ENCODE data around the gene LRRC26.

Gene LRRC26

DNA sequence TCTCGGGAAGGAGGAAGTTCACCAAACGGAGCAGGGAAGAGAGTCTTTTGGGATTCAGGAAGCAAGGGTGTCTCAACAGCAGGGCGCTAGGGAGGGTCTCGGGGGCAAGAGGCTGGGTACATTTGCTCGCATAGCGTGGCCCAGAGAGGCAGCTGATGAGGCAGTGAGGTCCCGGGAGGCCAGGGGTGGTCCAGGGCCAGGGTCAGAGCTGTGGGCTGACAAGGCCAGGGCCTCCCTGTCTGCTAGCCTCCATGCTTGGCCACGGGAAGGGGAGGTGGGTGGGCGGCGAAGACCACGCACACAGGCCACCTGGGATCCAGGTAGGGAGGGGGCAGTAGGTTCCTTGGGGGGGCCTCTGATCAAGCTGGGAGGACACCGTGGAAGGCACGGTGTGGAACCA, 41.7 kb upstream of the LRRC26 start:
- Histone ChIP-seq H3K27me3 (ENCODE audit: insufficient read depth, low read length) (no peaks in the 10 kb centered on the region), H3K9me3 (ENCODE audit: insufficient read depth, low read depth, low read length) (no peaks in the 10 kb centered on the region), H3K4me1 (ENCODE audit: insufficient read depth, low read length) (peaks cover 2% of the 10 kb centered on the region; the same call in 1 of the 2 replicates), H3K36me3 (ENCODE audit: insufficient read depth, low read length) (peaks cover 36% of the 10 kb centered on the region), H3K4me3 (ENCODE audit: low read length) (no peak overlapping the region), H3K27ac (ENCODE audit: low read depth, low read length) (no peak overlapping the region), H3K9ac (ENCODE audit: low read depth, low read length) (no peak overlapping the region)
- 92% methylated on average over 13 of the region's 13 CpGs for WGBS

DNA sequence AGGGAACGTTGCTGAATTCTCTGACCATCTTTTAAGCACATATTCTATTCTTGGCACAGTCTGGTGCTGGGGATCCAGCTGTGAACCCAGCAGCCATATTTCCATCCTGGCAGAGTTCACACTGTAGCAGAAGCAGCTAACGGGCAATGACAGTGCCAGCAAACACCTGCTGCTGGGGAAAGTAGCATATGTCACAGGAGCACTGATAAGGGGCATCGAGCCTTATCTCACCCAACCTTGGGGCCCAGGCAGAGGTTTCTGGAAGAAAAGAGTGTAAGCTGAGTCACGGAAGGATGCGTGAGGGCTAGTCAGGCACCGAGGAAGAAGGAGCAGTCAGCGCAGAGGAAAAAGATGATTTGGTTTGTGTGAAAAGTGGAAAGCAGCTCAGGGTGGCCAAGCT, 36.8 kb upstream of the LRRC26 start:
- Histone ChIP-seq H3K4me3 (ENCODE audit: low read length) (peak overlapping the region; percentile 92), H3K27me3 (ENCODE audit: insufficient read depth, low read length) (no peaks in the 10 kb centered on the region), H3K9me3 (ENCODE audit: insufficient read depth, low read depth, low read length) (no peaks in the 10 kb centered on the region), H3K36me3 (ENCODE audit: insufficient read depth, low read length) (peaks cover 13% of the 10 kb centered on the region), H3K4me1 (ENCODE audit: insufficient read depth, low read length) (peaks cover 11% of the 10 kb centered on the region; the same call in 1 of the 2 replicates), H3K9ac (ENCODE audit: low read depth, low read length) (peak overlapping the region; percentile 91), H3K27ac (ENCODE audit: low read depth, low read length) (no peak overlapping the region)
- WGBS: 91% methylated on average over 7 of the region's 7 CpGs

DNA sequence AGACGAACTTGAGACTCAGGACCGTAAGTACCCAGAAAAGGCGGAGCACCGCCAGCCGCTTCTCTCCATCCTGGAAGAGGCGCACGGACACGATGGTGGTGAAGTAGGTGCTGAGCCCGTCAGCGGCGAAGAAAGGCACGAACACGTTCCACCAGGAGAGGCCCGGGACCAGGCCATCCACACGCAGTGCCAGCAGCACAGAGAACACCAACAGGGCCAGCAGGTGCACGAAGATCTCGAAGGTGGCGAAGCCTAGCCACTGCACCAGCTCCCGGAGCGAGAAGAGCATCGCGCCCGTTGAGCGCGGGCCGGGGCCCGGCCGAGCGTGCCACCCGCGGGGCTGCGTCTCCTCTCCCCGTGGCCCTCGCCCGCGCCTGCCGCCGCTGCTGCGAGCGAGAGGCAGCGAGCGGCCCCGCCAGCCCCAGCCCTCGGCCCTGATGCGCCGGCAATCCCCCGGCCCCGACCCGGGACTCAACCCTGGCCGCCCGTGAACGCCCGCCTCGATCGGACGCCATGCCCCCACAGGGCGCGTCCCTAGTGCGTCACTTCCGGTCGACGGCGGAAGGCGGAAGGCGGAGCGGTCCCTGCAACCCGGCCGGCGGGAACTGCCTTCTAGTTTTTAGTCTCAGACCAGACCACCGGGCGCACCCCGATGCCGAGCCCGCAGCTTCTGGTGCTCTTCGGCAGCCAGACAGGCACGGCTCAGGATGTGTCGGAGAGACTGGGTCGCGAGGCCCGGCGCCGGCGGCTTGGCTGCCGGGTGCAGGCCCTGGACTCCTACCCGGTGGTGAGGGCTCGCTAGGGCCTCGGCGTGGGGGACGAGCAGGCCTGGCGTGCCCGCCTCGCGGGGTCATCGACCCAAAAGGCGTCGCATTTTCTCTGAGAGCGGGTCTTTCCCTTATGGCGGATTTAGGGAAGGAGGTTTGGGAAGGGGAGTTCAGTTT, 35.5 kb upstream of the LRRC26 start, which contains the start of the genes NDOR1 and TMEM203:
Gene NDOR1 (plus strand): TSS at position 575 of the 944 bp plus-strand sequence. CDS start 78 bp downstream, at position 653.
Gene TMEM203 (minus strand): TSS at position 523 of the 944 bp plus-strand sequence. CDS start 234 bp downstream, at position 289.
- peak within 1 kb of the TSS; percentile 91 for H3K9ac ChIP-seq (ENCODE audit: low read depth, low read length)
- peak within 1 kb of the TSS; percentile 92 for H3K4me3 ChIP-seq (ENCODE audit: low read length)
- H3K4me1 ChIP-seq (ENCODE audit: insufficient read depth, low read length): peaks cover 11% of the 10 kb centered on the region; the same call in 1 of the 2 replicates
- WGBS: under 1% methylated on average over 98 of the region's 98 CpGs
- H3K36me3 ChIP-seq (ENCODE audit: insufficient read depth, low read length): peaks cover 13% of the 10 kb centered on the region
- no peaks in the 10 kb centered on the region for H3K27me3 ChIP-seq (ENCODE audit: insufficient read depth, low read length)
- H3K27ac ChIP-seq (ENCODE audit: low read depth, low read length): peak within 1 kb of the TSS; percentile 68
- H3K9me3 ChIP-seq (ENCODE audit: insufficient read depth, low read depth, low read length): no peaks in the 10 kb centered on the region

DNA sequence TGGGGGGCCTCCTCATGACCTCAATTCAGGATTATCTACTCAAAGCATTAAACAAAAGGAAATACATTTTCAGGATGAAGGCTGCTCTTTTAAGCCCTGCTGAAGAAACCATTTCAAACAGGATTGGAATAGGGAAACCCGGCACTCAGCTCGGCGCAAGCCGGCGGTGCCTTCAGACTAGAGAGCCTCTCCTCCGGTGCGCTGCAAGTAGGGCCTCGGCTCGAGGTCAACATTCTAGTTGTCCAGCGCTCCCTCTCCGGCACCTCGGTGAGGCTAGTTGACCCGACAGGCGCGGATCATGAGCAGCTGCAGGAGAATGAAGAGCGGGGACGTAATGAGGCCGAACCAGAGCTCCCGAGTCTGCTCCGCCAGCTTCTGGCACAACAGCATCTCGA, 34.9 kb upstream of the LRRC26 start:
- Histone ChIP-seq H3K27me3 (ENCODE audit: insufficient read depth, low read length) (no peaks in the 10 kb centered on the region), H3K4me1 (ENCODE audit: insufficient read depth, low read length) (peaks cover 11% of the 10 kb centered on the region; the same call in 1 of the 2 replicates), H3K9ac (ENCODE audit: low read depth, low read length) (peak overlapping the region; percentile 91), H3K36me3 (ENCODE audit: insufficient read depth, low read length) (peaks cover 13% of the 10 kb centered on the region), H3K27ac (ENCODE audit: low read depth, low read length) (no peak overlapping the region; the same call in 1 of the 2 replicates), H3K4me3 (ENCODE audit: low read length) (peak overlapping the region; percentile 92), H3K9me3 (ENCODE audit: insufficient read depth, low read depth, low read length) (no peaks in the 10 kb centered on the region)
- 30% methylated on average over 21 of the region's 21 CpGs for WGBS

DNA sequence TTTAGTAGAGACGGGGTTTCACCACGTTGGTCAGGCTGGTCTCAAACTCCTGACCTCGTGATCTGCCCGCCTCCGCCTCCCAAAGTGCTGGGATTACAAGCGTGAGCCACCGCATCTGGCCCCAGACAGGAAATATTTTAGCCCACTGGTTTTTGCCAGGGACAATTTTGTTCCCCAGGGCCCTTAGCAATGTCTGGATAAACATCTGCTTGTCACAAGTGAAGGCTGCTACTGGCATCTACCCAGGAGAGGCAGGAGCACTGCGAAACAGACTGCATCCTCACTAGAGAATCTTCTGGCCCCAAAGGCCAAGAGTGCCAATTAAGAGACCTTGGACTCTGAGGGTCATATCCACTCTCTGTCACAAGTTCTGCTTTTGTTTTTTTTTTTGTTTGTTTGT, 33.1 kb upstream of the LRRC26 start:
- 95% methylated on average over 8 of the region's 8 CpGs for whole genome bisulfite sequencing
- Histone ChIP-seq H3K4me1 (ENCODE audit: insufficient read depth, low read length) (peaks cover 11% of the 10 kb centered on the region; the same call in 1 of the 2 replicates), H3K4me3 (ENCODE audit: low read length) (no peak overlapping the region), H3K9ac (ENCODE audit: low read depth, low read length) (no peak overlapping the region), H3K27ac (ENCODE audit: low read depth, low read length) (no peak overlapping the region), H3K9me3 (ENCODE audit: insufficient read depth, low read depth, low read length) (no peaks in the 10 kb centered on the region), H3K27me3 (ENCODE audit: insufficient read depth, low read length) (no peaks in the 10 kb centered on the region), H3K36me3 (ENCODE audit: insufficient read depth, low read length) (0 out of 2 replicates have a peak, but pooled peaks cover 5% of the 10 kb centered on the region)

DNA sequence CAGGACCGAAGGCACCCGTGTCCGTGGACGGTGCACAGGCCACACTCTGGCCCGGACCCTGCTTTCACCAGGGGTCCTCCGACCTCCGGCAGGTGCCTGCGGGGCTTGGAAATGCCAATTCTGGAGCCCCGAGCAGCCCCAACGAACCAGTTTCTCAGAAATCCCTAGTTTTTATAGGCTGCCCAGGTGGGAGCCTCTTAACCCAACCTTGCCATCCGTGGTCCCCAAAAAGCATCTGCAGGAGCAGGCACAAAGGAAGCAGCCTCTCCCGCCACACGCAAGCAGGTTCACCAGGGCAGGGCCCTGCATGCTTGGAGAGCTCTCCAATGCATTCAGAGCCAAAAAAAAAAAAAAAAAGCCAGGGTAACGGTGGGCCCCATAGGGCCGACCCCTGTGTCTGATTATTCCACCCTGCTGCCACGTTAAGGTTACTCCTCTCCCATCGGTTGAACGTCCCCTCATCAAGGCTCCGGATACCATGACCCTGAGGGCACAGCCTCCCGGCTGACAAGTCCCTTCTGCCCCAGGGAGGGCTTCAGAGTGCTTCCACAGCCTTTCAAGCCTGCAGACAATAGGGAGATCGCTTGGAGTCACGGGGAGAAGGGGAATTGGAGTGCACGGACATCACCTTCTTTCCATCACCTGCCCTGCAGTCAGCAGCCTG, 31.5 kb upstream of the LRRC26 start:
- Histone ChIP-seq H3K36me3 (ENCODE audit: insufficient read depth, low read length) (no peaks in the 10 kb centered on the region), H3K27ac (ENCODE audit: low read depth, low read length) (peak overlapping the region; percentile 69), H3K9me3 (ENCODE audit: insufficient read depth, low read depth, low read length) (no peaks in the 10 kb centered on the region), H3K27me3 (ENCODE audit: insufficient read depth, low read length) (no peaks in the 10 kb centered on the region), H3K9ac (ENCODE audit: low read depth, low read length) (peak overlapping the region; percentile 75), H3K4me3 (ENCODE audit: low read length) (peak overlapping the region; percentile 69), H3K4me1 (ENCODE audit: insufficient read depth, low read length) (peaks cover 7% of the 10 kb centered on the region; the same call in 1 of the 2 replicates)
- 16% methylated on average over 23 of the region's 23 CpGs for WGBS

DNA sequence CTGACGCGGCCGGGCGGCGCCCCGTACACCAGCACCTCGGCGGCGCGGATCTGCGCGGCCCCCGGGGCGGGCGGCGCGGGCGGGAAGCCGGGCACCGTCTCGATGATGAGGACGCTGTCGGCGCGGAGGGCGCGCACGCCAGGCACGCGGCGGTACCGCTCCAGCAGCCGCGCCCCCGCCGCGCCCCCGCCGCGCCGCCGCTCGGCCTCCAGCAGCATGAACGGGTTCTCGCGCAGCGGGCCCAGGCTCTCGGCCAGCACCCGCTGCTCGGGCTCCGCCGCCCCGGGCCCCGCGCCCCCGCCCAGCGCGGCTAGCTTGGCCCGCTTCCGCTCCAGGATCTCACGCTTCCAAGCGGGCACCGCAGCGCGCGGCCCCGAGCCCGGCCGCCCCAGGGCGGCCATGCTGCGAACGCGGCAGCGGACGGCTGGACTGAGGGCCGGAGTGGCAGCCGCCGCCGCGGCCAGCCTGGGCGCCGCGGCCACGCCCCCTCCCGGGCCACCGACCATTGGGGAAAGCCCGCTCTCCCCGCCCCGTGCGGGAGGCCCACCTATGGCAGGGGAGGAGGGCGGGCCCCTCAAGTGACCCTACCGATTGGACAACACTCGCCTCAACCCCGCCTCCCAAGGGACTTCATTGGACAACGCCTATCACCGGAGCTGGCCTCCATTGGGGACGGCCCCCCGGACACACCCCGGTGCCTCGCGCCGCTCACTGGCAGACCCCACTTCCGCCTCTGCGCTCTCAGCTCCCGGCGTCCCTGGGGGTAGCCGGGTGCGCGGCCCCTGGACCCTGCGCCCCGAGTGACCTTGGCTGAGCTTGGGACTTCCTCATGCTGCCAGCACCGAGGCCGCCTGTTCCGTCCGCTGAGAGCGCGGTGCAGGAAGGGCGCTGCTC, 30.7 kb upstream of the LRRC26 start, which contains the start of gene TPRN:
Gene TPRN (minus strand): TSS at position 431 of the 894 bp plus-strand sequence. CDS start 30 bp downstream, at position 401.
- peak within 1 kb of the TSS; percentile 75 for H3K9ac ChIP-seq (ENCODE audit: low read depth, low read length)
- peak within 1 kb of the TSS; percentile 69 for H3K27ac ChIP-seq (ENCODE audit: low read depth, low read length)
- no peaks in the 10 kb centered on the region for H3K36me3 ChIP-seq (ENCODE audit: insufficient read depth, low read length)
- H3K27me3 ChIP-seq (ENCODE audit: insufficient read depth, low read length): no peaks in the 10 kb centered on the region
- peak within 1 kb of the TSS; percentile 69 for H3K4me3 ChIP-seq (ENCODE audit: low read length)
- H3K9me3 ChIP-seq (ENCODE audit: insufficient read depth, low read depth, low read length): no peaks in the 10 kb centered on the region
- under 1% methylated on average over 118 of the region's 118 CpGs for WGBS
- H3K4me1 ChIP-seq (ENCODE audit: insufficient read depth, low read length): peaks cover 6% of the 10 kb centered on the region; the same call in 1 of the 2 replicates

DNA sequence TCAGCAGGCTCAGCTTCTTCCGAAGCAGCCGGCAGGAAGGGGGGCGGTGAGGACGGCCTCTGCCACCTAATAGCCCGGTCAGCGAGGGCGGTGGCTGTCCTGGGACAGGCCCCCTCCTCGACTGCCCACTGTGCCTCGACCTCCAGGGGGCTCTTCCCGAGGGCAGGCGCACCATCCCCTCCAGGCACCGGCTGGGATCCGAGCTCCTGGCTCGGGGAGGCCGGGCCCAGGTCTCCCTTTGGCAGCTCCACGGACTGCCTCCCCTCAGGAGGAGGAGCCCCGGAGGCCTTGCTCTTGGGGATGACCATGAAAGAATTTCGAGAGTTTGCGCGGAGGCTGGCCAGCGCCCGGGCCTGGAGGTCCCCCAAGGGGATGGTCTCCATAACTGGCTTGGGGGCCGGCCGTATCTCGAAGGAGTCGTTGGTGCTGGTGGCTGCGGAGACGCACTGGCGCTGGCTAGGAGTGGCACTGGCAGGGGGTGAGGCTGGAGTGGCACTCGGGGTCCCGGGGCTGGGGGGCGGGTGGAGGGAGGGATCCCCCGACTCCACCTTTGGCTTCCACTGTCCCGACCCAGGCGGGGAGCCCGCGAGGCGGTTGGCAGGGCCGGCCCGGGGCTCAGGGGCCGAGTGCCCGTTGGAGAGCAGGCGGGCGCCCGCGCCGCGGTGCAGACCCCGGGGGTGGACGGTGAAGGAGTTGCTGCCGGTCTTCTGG, 29.7 kb upstream of the LRRC26 start:
- Histone ChIP-seq H3K4me1 (ENCODE audit: insufficient read depth, low read length) (peaks cover 8% of the 10 kb centered on the region; the same call in 1 of the 2 replicates), H3K9ac (ENCODE audit: low read depth, low read length) (0 out of 2 replicates have a peak overlapping the region, but pooled peaks have one; percentile 20), H3K27me3 (ENCODE audit: insufficient read depth, low read length) (no peaks in the 10 kb centered on the region), H3K4me3 (ENCODE audit: low read length) (peak overlapping the region; percentile 47), H3K36me3 (ENCODE audit: insufficient read depth, low read length) (no peaks in the 10 kb centered on the region), H3K27ac (ENCODE audit: low read depth, low read length) (no peak overlapping the region), H3K9me3 (ENCODE audit: insufficient read depth, low read depth, low read length) (no peaks in the 10 kb centered on the region)
- WGBS: 17% methylated on average over 51 of the region's 51 CpGs

DNA sequence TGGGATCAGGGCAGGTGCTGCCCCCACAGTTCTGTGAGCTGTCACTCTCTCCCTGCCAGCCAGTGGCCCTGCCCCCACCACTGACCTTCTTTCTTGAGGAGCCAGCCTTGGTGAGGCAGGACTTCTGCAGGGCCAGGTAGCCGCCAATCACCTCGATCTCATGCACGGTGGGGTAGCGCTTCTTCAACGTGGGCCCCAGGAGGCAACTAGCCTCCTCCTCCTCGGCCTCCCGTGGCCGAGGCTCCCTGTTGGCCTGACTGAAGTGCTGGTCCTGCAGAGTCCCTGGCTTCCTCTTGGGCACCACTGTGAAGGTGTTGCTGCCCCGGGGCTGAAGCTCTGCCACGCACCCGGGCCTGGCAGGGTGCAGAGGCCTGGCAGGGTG, 29.0 kb upstream of the LRRC26 start:
- 77% methylated on average over 11 of the region's 11 CpGs for WGBS
- Histone ChIP-seq H3K9me3 (ENCODE audit: insufficient read depth, low read depth, low read length) (no peaks in the 10 kb centered on the region), H3K36me3 (ENCODE audit: insufficient read depth, low read length) (no peaks in the 10 kb centered on the region), H3K9ac (ENCODE audit: low read depth, low read length) (no peak overlapping the region), H3K27ac (ENCODE audit: low read depth, low read length) (no peak overlapping the region), H3K4me3 (ENCODE audit: low read length) (peak overlapping the region; percentile 47), H3K4me1 (ENCODE audit: insufficient read depth, low read length) (peaks cover 5% of the 10 kb centered on the region; the same call in 1 of the 2 replicates), H3K27me3 (ENCODE audit: insufficient read depth, low read length) (no peaks in the 10 kb centered on the region)

All from HUES64 (cell line).